Measurements from ENCODE around the gene TAF11L4. TPM values are rescaled to one million over a fixed set of nuclear protein-coding genes. Genes with fewer than 3 reads are reported as not detected.
"Not testable (repeated sequence)": the region's sequence is repeated elsewhere in the genome, so short reads cannot be mapped to it uniquely, and the experiment has no call there.

The TAF11L4 gene
- total RNA-seq, 2 experiments from 2014 or later: not detected

DNA sequence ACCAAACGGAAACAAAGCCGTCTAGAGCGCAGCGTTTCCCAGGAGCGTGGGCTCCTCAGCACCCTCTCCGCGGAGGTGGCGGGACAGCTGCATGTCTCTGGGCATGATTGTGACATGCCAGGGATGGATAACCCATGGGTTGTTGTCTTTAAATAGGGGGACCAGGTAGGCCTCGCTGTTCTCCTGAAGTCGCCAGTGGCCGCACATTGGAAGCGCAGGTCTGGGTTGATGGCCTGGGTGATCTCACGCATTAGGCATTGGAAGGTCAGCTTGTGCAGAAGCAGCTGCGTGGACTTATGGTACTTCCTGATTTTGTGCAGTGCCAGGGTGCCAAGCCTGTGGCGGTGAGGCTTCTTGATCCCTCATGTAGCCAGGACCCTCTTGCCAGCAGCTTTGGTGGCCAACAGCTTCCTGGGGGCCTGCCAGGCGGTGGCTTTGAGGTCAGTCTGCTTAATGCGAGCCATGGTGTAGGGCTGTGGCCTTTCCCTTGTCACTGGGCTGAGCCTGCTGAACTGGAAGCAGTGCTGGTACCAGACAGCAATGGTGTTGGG lies 9.8 kb upstream of the TAF11L4 start:
- no peaks in the 10 kb centered on the region for H3K36me3 Mint-ChIP-seq (ENCODE audit: low read depth)
- H3K27ac Mint-ChIP-seq: no peak overlapping the region
- no peaks in the 10 kb centered on the region for H3K27me3 Mint-ChIP-seq (ENCODE audit: low read depth)
- H3K4me3 Mint-ChIP-seq: no peak overlapping the region
- peaks cover 2% of the 10 kb centered on the region for H3K9me3 Mint-ChIP-seq (ENCODE audit: insufficient read depth)
- no peak for DNase-seq
- ATAC-seq: no peak
- ChIA-PET POLR2A (no interaction called here), CTCF (no interaction called here)
- H3K4me1 Mint-ChIP-seq (ENCODE audit: low read depth): no peaks in the 10 kb centered on the region

DNA sequence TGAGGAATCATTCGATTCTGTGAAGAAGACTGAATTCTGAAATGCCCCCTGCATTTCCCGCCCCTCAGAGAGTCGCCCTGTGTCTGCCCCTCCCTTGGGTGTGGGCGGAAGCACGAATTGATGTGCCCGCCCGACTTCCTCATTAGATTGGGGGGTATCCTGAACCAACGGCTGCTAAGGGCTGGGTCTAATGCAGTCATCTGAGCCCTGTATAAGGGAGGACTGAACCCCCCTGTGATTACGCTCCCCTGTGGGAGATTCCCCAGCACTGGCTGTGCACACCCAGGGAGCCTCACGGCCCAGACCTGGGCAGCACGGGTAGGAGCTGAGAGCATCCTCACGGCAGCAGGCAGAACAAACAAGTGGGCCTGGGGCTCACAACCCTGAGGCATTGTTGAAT lies 4.1 kb upstream of the TAF11L4 start:
- not testable (repeated sequence) for H3K27ac Mint-ChIP-seq

GRCh38 chr5:17518067-17518466 lies 3.5 kb upstream of the TAF11L4 start, which contains the start of gene TAF11L3:
Gene TAF11L3 (plus strand): TSS chr5:17518367.
- POLR2A ChIA-PET; CTCF ChIA-PET; H3K36me3 Mint-ChIP-seq (ENCODE audit: low read depth); H3K27me3 Mint-ChIP-seq (ENCODE audit: low read depth); ATAC-seq; DNase-seq; H3K27ac Mint-ChIP-seq; H3K9me3 Mint-ChIP-seq (ENCODE audit: insufficient read depth); H3K4me1 Mint-ChIP-seq (ENCODE audit: low read depth); H3K4me3 Mint-ChIP-seq: not testable (repeated sequence)

More for the DNA sequence above, 4.1 kb upstream of the TAF11L4 start:
- H3K4me1 Mint-ChIP-seq (ENCODE audit: low read depth); POLR2A ChIA-PET; H3K36me3 Mint-ChIP-seq (ENCODE audit: low read depth); ATAC-seq; H3K9me3 Mint-ChIP-seq (ENCODE audit: insufficient read depth); H3K4me3 Mint-ChIP-seq; CTCF ChIA-PET; H3K27me3 Mint-ChIP-seq (ENCODE audit: low read depth): not testable (repeated sequence)
- peak; percentile 20 for DNase-seq

GRCh38 chr5:17519508-17519907 lies 2.1 kb upstream of the TAF11L4 start:
- H3K4me1 Mint-ChIP-seq (ENCODE audit: low read depth); CTCF ChIA-PET; H3K36me3 Mint-ChIP-seq (ENCODE audit: low read depth); H3K27ac Mint-ChIP-seq; H3K27me3 Mint-ChIP-seq (ENCODE audit: low read depth); ATAC-seq; POLR2A ChIA-PET; H3K9me3 Mint-ChIP-seq (ENCODE audit: insufficient read depth); H3K4me3 Mint-ChIP-seq: not testable (repeated sequence)
- peak; percentile 21 for DNase-seq

GRCh38 chr5:17524935-17525334 lies 3.3 kb downstream of the TAF11L4 start, which contains the start of gene TAF11L5:
Gene TAF11L5 (plus strand): TSS chr5:17525235.
- H3K27ac Mint-ChIP-seq; H3K27me3 Mint-ChIP-seq (ENCODE audit: low read depth); H3K4me3 Mint-ChIP-seq; ATAC-seq; POLR2A ChIA-PET; H3K4me1 Mint-ChIP-seq (ENCODE audit: low read depth); DNase-seq; H3K9me3 Mint-ChIP-seq (ENCODE audit: insufficient read depth); H3K36me3 Mint-ChIP-seq (ENCODE audit: low read depth); CTCF ChIA-PET: not testable (repeated sequence)

GRCh38 chr5:17526504-17526903 lies 4.9 kb downstream of the TAF11L4 start:
- H3K9me3 Mint-ChIP-seq (ENCODE audit: insufficient read depth); H3K4me1 Mint-ChIP-seq (ENCODE audit: low read depth); H3K36me3 Mint-ChIP-seq (ENCODE audit: low read depth); H3K4me3 Mint-ChIP-seq; H3K27me3 Mint-ChIP-seq (ENCODE audit: low read depth); CTCF ChIA-PET; POLR2A ChIA-PET; ATAC-seq; H3K27ac Mint-ChIP-seq: not testable (repeated sequence)
- DNase-seq: peak; percentile 43

GRCh38 chr5:17528369-17528768 lies 6.8 kb downstream of the TAF11L4 start, which contains the start of gene TAF11L6:
Gene TAF11L6 (plus strand): TSS chr5:17528669.
- H3K9me3 Mint-ChIP-seq (ENCODE audit: insufficient read depth); H3K36me3 Mint-ChIP-seq (ENCODE audit: low read depth); ATAC-seq; H3K27ac Mint-ChIP-seq; H3K4me3 Mint-ChIP-seq; CTCF ChIA-PET; H3K27me3 Mint-ChIP-seq (ENCODE audit: low read depth); DNase-seq; H3K4me1 Mint-ChIP-seq (ENCODE audit: low read depth); POLR2A ChIA-PET: not testable (repeated sequence)

Other genes starting within 250 kb of the TAF11L4 start
- not detected for gene TAF11L2, start 23.6 kb upstream of the TAF11L4 start, total RNA-seq
- gene TAF11L3, start 3.4 kb upstream of the TAF11L4 start, total RNA-seq: not detected
- not detected for gene TAF11L5, start 3.4 kb downstream of the TAF11L4 start, total RNA-seq
- not detected for gene TAF11L6, start 6.9 kb downstream of the TAF11L4 start, total RNA-seq
- not detected for gene TAF11L7, start 64.0 kb downstream of the TAF11L4 start, total RNA-seq
- not detected for gene TAF11L8, start 69.2 kb downstream of the TAF11L4 start, total RNA-seq
- gene TAF11L9, start 72.6 kb downstream of the TAF11L4 start, total RNA-seq: not detected
- not detected for gene TAF11L10, start 76.0 kb downstream of the TAF11L4 start, total RNA-seq
- gene TAF11L11, start 82.4 kb downstream of the TAF11L4 start, total RNA-seq: not detected
- gene TAF11L12, start 88.6 kb downstream of the TAF11L4 start, total RNA-seq: not detected
- not detected for gene TAF11L13, start 110.3 kb downstream of the TAF11L4 start, total RNA-seq
- gene TAF11L14, start 112.7 kb downstream of the TAF11L4 start, total RNA-seq: not detected

Measured in activated CD8-positive, alpha-beta T cell treated with anti-CD3 and anti-CD28 coated beads, Interleukin-2, amount 10 ng/mL, durations not matched to agents 7 days and 5 days (primary cell).